PC-9 (cell line): ENCODE results near the gene FAM216B. TPM values are rescaled to one million over a fixed set of nuclear protein-coding genes. Genes with fewer than 3 reads are reported as not detected.

Source experiments
- BruUV-seq: library from RNA; stranded (reverse); fragments of 400-500 nt; replicated peaks from 2 replicates; lab custom pipeline; 2021; lab: Mats Ljungman, UMichigan
- CTCF ChIA-PET: fragments of 300-600 bp; sonication (Branson Sonifier 250); formaldehyde crosslinking; loops from one replicate; lab custom pipeline; 2022; ENCODE audit warnings: antibody characterized with exemption; lab: Charles Lee
- POLR2A ChIA-PET: fragments of 300-600 bp; sonication (Branson Sonifier 250); formaldehyde crosslinking; loops from one replicate; lab custom pipeline; 2022; ENCODE audit warnings: antibody characterized with exemption; ENCODE audit not compliant: unreplicated experiment; lab: Charles Lee
- DNase-seq, 2 experiments: peaks; one replicate each; pipeline versions ENCODE4 v3.0.0 to v3.0.0-alpha.2; 2015 to 2022; ENCODE audit warnings: mixed read lengths in 1 of 2
- H2AFZ ChIP-seq: fragments of 200-600 bp; sonication (generic); 2 replicates; pipeline ENCODE4 v1.8.1; 2017; ENCODE audit warnings: antibody characterized with exemption
- H3F3A ChIP-seq: fragments of 200-600 bp; sonication (generic); 2 replicates; pipeline ENCODE4 v1.8.1; 2017; ENCODE audit warnings: antibody characterized with exemption, mild to moderate bottlenecking, low read depth; ENCODE audit not compliant: insufficient read depth
- H3K27ac ChIP-seq: fragments of 200-600 bp; sonication (generic); 2 replicates; pipeline ENCODE4 v1.6.1; 2016; ENCODE audit warnings: mixed run types
- H3K27me3 ChIP-seq: fragments of 200-600 bp; sonication (generic); 2 replicates; pipeline ENCODE4 v1.6.1; 2016; ENCODE audit warnings: low read depth, mixed run types; ENCODE audit not compliant: insufficient read depth
- H3K36me3 ChIP-seq: fragments of 200-600 bp; sonication (generic); 2 replicates; pipeline ENCODE4 v1.6.1; 2016; ENCODE audit warnings: low read depth, mixed run types
- H3K4me1 ChIP-seq: fragments of 200-600 bp; sonication (generic); replicated peaks from 2 replicates; pipeline ENCODE4 v1.6.1; 2016; ENCODE audit warnings: mixed run types; ENCODE audit not compliant: insufficient read depth
- H3K4me2 ChIP-seq: fragments of 200-600 bp; sonication (generic); 2 replicates; pipeline ENCODE4 v1.6.1; 2017; ENCODE audit warnings: mixed run types
- H3K4me3 ChIP-seq: fragments of 200-600 bp; sonication (generic); 2 replicates; pipeline ENCODE4 v1.6.1; 2016; ENCODE audit warnings: mixed run types
- H3K79me2 ChIP-seq: fragments of 200-600 bp; sonication (generic); 2 replicates; pipeline ENCODE4 v1.6.1; 2017; ENCODE audit warnings: low read depth, mixed run types
- H3K9me2 ChIP-seq: fragments of 200-600 bp; sonication (generic); 2 replicates; pipeline ENCODE4 v1.8.1; 2017; ENCODE audit warnings: mild to moderate bottlenecking; ENCODE audit not compliant: insufficient read depth
- H3K9me3 ChIP-seq: fragments of 200-600 bp; sonication (generic); 2 replicates; pipeline ENCODE4 v1.8.1; 2016; ENCODE audit warnings: low read depth; ENCODE audit not compliant: insufficient read depth
- H4K20me1 ChIP-seq: fragments of 200-600 bp; sonication (generic); 2 replicates; pipeline ENCODE4 v1.8.1; 2017; ENCODE audit not compliant: insufficient read depth
- EZH2 ChIP-seq: fragments of 200-600 bp; sonication (generic); IDR thresholded peaks from 2 replicates; pipeline ENCODE4 v1.8.0; 2017; ENCODE audit warnings: antibody characterized with exemption, low read depth
- intact Hi-C: fragments of 100-400 bp; cut with micrococcal nuclease; formaldehyde crosslinking; loops from one replicate; pipeline ENCODE4 v1.10.0; 2022; ENCODE audit not compliant: unreplicated experiment
- total RNA-seq: library from RNA; stranded (reverse); gene quantifications from 2 replicates; pipeline ENCODE4 v1.2.3, GENCODE V29; 2021
- TF ChIP-seq, protein P1 (sequence below): fragments of 200-600 bp; sonication (generic); conservative IDR thresholded peaks from 2 replicates; pipeline ENCODE4 v1.6.1; 2017; ENCODE audit warnings: mixed run types, antibody characterized with exemption, mild to moderate bottlenecking, moderate library complexity

The FAM216B gene
- total RNA-seq, 1 experiment from 2014 or later, result not detected

DNA sequence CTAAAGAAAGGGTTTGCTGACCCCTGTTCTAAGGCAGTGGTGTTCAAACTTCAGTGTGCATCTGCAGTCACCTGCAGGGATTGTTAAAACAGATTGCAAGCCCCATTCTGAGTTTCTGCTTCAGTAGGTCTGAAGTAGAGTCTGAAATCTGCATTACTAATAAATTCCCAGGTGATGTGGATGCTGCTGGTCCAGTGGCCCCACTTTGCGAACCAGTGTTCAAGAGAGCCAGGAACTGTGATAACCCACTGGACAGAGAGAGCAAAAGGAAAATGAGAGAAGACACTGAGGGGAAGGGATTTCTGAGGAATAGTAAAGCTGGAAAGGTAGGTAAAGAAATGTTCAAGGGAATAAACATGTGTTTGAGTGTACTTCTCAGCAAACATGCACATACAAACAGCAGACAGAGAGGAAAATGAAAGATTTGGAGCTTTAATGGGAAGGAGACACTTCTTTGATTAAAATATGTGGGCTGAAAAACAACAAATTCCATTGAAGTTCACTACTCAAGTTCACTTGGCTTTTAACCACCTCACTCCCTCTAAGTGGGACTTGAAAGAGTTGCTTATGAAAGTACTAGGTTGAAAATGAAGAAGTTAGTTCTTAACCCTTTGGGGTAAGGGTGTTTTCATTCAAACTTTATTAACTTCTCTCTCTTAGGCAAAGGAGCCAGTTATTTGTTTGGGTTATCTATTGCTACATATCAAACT is 26.4 kb upstream of the FAM216B start:
- Histone ChIP-seq H3K4me2 (no peak overlapping the region), H4K20me1 (no peaks in the 10 kb centered on the region), H3K4me1 (no peaks in the 10 kb centered on the region), H3K27me3 (no peaks in the 10 kb centered on the region), H3K79me2 (no peaks in the 10 kb centered on the region), H3K4me3 (no peak overlapping the region), H3F3A (no peaks in the 10 kb centered on the region), H3K36me3 (no peaks in the 10 kb centered on the region), H3K9me2 (no peaks in the 10 kb centered on the region), H3K27ac (no peak overlapping the region), H2AFZ (no peak overlapping the region), H3K9me3 (0 out of 2 replicates have a peak, but pooled peaks cover 2% of the 10 kb centered on the region)
- intact Hi-C loops, result no loop called here
- BruUV-seq, result no TSS peak
- TF ChIP-seq EZH2, result no peak
- TF ChIP-seq, protein P1, sequence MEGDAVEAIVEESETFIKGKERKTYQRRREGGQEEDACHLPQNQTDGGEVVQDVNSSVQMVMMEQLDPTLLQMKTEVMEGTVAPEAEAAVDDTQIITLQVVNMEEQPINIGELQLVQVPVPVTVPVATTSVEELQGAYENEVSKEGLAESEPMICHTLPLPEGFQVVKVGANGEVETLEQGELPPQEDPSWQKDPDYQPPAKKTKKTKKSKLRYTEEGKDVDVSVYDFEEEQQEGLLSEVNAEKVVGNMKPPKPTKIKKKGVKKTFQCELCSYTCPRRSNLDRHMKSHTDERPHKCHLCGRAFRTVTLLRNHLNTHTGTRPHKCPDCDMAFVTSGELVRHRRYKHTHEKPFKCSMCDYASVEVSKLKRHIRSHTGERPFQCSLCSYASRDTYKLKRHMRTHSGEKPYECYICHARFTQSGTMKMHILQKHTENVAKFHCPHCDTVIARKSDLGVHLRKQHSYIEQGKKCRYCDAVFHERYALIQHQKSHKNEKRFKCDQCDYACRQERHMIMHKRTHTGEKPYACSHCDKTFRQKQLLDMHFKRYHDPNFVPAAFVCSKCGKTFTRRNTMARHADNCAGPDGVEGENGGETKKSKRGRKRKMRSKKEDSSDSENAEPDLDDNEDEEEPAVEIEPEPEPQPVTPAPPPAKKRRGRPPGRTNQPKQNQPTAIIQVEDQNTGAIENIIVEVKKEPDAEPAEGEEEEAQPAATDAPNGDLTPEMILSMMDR, result no peak
- no peak for DNase-seq
- ChIA-PET CTCF (no interaction called here), POLR2A (no interaction called here)

DNA sequence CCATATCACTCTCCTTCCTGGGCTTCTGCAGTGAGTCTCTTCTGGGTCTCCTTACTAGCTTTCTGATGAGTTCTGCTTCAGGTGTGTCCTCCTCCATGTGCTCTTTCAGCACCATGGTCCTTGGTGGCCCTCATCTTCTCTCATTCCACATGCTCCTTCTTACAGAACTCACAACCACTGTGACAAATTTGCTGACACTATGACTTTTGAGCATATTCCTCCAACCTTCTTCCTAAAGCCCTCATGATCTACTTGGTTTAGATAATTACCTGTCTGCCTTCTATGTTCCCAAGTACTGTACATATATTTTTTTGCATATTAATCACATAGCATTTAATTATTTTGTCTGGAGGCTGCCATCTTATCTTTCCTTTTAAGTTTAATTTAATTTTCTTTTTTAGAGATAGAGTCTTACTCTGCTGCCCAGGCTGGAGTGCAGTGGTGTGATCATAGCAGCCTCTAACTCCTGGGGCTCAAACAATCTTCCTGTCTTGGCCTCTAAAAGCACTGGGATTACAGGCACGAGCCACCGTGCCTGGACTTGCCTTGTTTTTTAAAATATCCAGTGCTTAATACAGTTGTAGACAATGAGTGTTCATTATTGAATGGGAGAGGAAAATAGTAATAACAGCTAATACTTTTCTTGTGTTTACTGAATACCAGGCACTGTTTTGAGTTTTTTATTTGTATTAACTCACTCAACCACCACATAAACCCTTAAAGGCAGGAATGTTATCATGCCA is 23.5 kb upstream of the FAM216B start:
- Histone ChIP-seq H2AFZ (no peak overlapping the region), H3K36me3 (no peaks in the 10 kb centered on the region), H3K9me3 (0 out of 2 replicates have a peak, but pooled peaks cover 2% of the 10 kb centered on the region), H3K9me2 (no peaks in the 10 kb centered on the region), H3K4me1 (no peaks in the 10 kb centered on the region), H3K27ac (no peak overlapping the region), H3K79me2 (no peaks in the 10 kb centered on the region), H4K20me1 (no peaks in the 10 kb centered on the region), H3K4me3 (no peak overlapping the region), H3F3A (no peaks in the 10 kb centered on the region), H3K4me2 (no peak overlapping the region), H3K27me3 (no peaks in the 10 kb centered on the region)
- BruUV-seq, result no TSS peak
- ChIA-PET CTCF (no interaction called here), POLR2A (no interaction called here)
- DNase-seq, result no peak
- no peak for TF ChIP-seq EZH2
- TF ChIP-seq, protein P1, result no peak
- intact Hi-C loops, result no loop called here

DNA sequence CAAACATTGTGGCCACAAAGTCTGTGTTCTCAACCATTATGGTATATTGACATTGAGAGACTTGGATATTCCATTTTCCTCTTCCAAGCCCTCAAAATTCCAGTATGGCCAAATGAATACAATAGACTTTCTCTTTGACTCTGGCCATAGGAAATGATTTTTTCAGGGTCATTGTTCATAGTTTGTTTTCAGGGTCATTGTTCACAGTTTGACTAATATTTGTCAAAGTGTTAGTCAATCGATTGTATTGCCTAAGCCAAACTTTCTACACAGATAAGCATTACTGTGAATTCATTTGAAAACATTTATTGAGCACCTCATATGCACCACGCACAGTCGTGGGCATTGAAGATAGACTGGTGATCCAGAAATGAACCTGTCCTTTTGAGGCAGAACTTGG is 22.9 kb upstream of the FAM216B start:
- CTCF ChIA-PET, result no interaction called here
- Histone ChIP-seq H3K27me3 (no peaks in the 10 kb centered on the region), H3K79me2 (no peaks in the 10 kb centered on the region), H3K9me3 (0 out of 2 replicates have a peak, but pooled peaks cover 2% of the 10 kb centered on the region), H3K4me2 (no peak overlapping the region), H3K4me1 (no peaks in the 10 kb centered on the region), H3K36me3 (no peaks in the 10 kb centered on the region), H4K20me1 (no peaks in the 10 kb centered on the region), H3K4me3 (no peak overlapping the region), H3F3A (no peaks in the 10 kb centered on the region), H3K27ac (no peak overlapping the region), H3K9me2 (no peaks in the 10 kb centered on the region), H2AFZ (no peak overlapping the region)
- no TSS peak for BruUV-seq
- DNase-seq, result no peak
- POLR2A ChIA-PET, result no interaction called here
- TF ChIP-seq EZH2, result no peak
- TF ChIP-seq, protein P1, result no peak
- intact Hi-C loops, result no loop called here
